Stimulated activated CD8-positive, alpha-beta memory T cell treated with anti-CD3 and anti-CD28 coated beads, Interleukin-2, amount 100 ng/mL, for 48 hours (primary cell): ENCODE data around the gene TK1.
"Not testable (repeated sequence)": the region's sequence is repeated elsewhere in the genome, so short reads cannot be mapped to it uniquely, and the experiment has no call there.

Source experiments
- DNase-seq, 2 donors: peaks; one replicate each; pipeline ENCODE4 v3.0.0-alpha.2; 2020; ENCODE audit warnings: low read depth in 2 of 2

TK1 gene

DNA sequence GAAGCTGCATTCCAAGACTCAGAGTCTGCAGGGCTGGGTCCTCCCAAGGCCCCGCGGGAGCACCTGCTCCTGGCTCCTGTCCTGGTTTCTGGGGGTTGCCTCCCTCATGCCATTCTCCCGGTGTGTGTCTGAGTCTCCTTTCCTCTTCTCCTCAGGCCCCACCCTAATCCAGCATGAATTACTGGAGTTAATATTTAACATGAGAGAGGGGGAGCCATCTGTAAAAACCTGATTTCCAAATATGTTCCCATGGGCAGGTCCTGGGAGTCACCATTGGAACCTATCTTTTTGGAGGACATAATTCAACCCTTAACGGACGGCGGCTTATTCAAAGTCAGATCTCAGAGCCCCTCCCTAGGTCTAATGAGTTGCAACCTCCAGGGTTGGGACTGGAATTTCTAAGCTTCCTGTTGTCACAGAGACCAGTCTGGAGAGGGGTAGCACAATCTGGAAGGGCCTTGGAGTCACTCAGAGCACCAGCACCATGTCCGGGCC lies 35.3 kb downstream of the TK1 start:
- no peak for DNase-seq

DNA sequence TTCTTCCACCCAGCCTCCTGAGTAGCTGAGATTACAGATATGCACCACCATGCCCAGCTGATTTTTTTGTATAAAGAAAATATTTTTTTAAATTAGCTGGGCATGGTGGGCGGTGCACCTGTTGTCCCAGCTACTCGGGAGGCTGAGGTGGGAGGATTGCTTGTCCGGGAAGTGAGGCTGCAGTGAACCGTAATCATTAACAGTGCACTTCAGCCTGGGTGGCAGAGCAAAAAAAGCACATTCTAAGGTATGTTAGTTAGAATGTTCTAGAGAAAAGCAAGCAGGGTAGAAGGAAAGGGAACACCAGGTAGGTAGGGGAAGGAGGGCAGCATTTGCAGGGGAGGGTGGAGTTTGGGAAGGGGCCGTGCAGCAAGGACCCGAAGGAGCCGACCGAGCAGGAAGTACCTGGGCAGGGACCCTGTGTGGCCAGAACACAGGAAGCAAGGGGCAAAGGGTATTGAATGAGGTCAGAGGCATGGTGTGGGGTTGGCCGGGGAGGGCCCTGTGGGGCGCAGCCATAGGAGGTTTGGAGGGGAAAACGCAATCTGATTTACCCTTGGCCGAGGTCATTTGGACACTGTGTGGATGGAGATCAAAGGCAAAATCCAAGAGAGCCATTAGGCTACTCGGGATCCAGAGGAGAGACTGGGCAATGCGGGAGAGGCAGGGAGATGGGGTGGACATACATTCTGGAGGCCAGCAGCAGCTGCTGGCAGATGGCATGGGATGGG lies 38.4 kb downstream of the TK1 start:
- no peak for DNase-seq

DNA sequence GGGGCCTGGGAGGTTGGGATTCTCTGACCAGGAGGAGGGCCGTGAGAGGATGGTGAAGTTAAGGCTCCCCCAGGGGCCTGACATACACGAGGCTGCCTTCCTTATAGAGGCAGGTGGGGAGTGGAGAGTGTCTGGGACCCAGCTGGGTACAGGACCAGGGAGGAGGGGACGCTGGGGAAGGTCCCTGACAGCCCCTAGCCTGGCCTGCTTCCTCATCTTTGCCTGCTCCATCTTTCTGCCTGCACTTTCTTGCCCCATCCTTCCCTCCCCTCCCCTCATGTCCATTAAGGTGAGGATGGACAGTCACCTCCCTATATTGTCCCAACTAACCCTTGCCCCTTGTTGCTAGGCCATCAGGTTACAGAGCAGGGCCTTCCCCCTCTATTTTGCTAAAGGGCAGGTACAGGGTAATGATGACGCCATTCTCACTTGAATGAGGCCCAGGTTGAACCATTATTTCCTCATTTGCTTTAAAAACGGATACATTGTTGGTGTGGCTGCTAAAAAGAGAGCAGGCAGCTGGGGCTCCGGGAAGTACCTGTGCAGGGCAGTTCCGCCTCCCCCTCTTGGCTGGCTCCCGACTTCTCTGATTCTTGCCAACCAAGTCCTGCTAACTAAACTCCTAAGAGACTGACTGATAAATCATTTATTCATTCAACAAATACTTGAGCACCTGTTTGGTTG lies 39.4 kb downstream of the TK1 start:
- no peak for DNase-seq

DNA sequence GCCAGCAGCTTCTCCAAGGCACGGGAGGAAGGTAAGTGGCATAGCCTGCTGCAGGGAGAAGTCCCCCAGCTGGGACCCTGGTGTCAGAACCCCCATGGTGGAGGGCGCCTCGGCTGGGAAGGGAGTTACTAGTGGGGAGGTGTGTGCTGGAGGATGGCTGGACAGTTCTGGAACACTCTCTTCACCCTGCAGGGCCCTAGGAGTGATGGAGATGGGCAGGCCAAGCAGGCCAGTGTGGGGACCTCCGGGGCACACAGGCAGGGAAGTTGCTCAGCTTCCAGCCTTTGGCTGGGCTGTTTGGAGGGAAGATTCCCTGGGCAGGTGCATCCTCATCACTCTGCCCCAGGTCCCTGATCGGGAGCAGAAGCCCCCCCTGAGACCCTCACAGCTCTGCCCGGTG lies 40.0 kb downstream of the TK1 start:
- no peak for DNase-seq

DNA sequence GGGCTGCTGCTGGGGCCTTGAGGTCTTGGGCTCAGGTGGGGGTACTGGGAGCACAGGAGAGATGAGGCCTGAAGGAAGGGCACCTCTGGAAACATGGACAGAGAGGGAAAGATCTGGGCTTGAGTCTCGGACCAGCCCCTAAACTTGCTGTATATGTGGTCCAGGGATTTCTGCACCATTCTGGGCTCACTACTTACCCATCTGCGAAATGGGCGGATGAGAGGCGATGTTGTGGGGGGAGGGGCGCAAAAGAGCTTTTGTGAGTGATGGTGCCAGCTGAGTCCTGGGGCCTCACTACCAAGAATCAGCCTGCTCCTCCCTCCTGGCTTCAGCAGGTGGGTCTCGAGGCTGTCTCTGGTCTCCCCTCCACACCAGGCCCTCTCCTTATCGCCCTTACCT lies 40.4 kb downstream of the TK1 start:
- no peak for DNase-seq

DNA sequence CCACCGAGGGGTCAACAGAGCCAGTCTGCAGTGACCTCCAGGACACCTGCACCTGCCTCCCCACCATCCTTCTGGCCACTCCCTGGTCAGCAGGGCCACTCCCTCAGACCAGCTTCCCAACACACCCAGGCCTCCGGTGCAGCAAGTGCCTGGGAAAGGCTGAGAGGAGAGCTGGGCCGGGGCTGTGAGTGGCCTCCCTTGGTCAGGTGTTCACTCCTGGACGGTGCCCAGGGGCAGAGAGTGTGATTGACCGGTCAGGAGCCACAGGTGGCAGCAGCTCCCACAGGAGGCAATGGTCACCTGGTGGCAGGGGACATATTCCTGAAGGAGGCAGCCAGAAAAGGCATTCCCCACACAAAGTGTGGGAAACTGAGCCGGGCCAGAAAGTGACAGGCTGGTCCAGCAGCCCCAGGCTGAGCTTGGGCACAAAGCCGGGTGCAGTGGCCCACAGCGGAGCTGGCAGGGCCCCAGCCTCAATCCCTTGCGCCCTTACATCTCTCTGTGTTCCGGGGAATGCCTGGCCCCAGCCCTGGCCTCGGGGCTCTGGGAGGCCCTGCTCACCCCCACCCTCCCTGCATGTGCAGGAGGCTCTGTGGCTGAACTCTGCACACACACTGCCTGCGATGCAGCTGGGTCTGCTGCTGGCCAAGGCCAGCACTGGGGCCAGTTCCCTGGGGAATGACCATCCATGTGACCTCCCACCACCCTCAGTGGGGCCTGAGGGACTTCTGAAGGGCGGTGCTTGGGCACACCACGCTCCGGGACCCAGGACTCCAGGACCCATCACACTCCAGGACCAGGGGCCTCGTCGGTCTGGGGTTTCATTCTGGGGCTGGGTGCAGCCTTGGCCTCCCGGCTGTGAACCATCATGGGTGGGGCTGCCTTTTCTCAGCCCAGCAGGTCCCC lies 41.9 kb downstream of the TK1 start:
- DNase-seq, result no peak

DNA sequence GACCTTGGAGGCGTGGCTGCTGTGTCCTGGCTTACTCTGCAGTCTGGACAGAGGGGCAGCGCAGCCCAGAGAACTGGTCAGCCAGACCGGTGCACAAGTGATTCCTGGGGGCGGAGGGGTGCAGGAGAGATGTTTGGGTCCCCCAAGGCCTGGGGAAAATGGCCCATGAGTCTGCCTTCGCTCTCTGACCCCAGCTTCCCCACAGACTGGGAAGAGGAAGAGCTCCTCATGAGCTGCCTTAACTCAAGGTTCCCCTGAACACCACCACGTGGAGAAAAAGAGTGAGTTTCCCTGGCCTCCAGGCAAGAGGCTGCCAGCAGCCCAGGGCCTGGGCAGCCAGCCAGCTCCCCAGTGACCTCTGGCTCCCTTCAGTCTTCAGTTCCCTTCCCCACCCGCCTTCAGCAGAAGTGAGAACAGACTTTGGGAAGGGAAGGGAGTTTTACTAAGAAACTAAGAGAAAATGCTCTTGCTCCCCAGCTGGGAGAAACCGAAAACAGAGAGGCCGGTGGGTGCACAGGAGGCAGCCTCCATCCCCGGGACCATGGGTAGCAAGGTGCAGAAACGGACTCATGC lies 42.6 kb downstream of the TK1 start:
- DNase-seq, result no peak

DNA sequence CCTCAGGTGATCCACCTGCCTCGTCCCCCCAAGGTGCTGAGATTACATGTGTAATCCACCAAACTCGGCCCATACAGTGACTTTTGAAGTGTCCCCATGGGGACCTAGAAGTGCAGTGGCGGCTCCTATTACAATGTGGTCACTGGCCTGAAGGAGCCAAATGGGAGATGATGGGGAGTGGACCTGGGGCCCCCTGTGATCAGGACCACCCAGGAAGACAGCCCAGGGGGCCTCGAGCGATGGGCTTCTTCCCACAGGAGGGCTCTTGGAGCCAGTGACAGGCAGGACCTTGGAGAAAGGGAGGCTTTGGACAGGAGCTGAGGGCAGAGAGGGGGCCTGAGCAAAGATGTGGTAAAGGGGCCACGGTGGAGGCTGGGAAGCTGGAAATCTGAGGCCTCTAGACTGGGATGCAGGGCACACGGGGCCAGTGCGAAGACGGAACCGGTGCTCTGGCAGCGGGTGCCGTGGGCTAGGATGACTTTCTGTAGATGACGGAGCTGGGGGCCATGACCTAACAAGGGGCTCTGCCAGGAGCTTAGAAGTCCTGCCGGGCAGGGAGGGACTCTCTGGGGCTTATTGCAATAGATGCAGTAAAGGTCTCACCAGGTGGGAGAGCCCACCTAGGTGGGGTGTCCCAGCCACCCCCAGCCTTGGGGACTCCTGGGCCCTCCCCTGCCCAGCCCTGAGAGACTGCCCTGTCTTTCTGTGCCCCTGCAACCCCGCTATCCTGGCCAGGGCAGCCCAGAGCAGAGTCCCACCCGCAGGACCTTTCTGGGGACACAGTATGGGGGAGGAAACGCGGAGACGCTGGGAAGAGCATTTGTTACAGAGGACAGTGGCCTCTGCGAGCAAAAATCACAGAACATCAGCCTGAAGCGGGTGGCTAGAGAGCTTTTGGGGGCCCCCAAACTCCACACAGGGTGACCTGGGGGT lies 43.4 kb downstream of the TK1 start:
- no peak for DNase-seq

DNA sequence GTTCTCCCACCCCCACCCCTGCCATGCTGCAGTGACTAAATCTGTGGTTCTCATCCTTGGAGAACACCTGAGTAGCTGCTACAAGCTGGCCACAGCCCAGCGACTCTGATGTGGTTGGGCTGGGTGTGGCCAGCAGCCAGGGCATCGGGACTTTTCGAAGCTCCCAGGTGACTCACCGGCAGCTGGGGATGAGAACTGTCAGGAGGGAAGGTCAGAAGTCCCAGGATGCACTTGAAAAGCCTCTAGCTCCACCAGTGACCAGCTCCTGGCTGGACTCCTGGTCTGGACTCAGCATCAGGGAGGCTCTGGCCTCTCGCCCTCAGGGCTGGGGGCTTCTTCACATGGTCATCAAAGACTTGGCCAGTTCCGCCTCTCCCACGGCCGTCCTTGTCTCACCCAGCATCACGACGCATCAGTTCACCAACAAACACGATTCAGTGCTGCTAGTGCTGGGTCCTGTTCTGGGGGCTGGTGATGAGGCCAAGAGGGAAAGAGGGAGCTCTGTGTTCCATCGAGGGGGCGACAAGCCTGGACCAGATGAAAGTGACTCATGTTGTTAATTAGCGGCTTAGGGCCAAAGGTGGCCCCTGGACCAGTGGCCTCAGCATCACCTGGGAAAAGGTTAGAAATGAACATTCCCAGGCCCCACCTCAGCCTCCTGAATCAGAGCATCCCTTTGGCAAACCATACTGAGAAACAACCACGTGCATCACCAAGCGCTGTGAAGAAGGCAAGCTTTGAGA lies 44.6 kb downstream of the TK1 start:
- DNase-seq, result no peak

DNA sequence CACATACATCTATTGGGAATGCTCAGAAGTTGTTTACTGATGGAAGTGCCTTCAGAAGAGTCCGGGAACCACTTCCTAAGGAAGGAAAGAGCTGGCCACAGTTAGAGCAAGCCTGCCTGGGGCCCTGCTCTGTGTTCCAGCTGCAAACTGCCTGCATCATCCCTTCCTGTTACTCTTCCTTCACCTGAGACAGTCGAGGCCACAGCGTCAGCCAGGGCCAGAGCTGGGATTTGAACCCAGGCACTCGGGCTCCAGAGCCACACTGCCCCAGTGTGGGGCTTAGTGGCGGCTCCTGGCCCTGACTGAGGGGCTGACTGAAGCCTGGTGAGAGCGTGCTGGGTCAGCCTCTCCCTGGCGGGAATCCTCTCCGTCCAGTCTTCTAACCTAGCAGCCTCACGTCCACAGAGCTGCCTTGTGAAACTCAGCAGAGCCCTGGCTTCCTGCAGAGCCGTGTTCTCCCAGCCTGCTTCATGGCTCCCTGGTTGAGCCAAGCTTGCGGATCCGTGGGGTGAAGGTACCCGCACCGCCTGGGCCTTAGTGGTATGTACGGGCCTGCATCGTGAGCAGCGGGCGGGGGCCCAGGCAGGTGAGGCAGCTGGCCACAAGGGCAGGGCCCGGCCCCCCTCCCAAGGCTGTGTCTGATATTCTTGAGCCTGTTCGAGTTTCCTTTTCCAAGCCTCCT lies 45.3 kb downstream of the TK1 start:
- DNase-seq, result no peak

DNA sequence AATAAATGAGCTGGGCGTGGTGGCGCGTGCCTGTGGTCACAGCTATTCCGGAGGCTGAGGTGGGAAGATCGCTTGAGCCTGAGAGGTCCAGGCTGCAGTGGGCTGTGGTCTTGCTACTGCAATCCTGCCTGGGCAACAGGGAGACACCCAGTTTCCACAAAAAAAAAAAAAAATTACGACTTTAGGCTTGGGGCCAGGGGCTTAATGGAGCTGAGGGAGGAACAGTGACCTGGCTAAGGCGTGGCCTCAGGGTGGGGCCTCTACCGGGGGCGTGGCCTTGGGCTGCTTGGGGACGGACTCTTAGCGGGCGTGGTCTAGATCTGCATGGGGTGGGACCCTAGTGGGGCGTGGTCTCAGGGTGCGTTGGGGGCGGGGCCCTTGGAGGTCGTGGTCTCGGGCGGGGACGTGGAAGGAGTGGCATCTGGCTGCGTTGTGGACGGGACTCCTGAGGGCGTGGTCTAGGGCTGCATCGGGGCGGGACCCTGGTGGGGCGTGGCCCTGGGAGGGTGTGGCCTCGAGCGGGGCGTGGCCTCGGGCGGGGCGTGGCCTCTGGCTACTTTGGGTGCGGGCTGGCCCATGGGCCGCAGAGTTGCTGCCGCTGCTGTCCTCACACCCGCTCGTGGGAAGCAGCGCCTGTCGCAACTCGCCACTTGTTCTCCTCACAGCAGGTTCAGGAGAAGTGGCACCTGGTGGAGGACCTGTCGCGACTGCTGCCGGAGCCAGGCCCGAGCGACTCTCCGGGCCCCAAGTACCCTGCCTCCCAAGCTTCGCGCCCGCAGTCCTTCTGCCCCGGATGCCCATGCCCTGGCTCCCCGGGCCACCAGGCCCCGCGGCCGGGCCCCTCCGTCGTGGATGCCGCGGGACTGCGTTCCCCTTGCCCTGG lies 46.4 kb downstream of the TK1 start:
- peak; percentile 95 to 98 for DNase-seq

DNA sequence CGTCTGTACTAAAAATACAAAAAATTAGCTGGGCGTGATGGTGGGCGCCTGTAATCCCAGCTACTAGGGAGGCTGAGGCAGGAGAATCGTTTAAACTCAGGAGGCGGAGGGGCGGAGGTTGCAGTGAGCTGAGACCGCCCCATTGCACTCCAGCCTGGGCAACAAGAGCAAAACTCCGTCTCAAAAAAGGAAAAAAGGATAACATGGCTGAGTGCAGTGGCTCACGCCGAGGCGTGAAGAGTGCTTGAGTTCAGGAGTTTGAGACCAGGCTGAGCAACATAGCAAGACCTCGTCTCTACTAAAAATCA lies 47.0 kb downstream of the TK1 start:
- not testable (repeated sequence) for DNase-seq

DNA sequence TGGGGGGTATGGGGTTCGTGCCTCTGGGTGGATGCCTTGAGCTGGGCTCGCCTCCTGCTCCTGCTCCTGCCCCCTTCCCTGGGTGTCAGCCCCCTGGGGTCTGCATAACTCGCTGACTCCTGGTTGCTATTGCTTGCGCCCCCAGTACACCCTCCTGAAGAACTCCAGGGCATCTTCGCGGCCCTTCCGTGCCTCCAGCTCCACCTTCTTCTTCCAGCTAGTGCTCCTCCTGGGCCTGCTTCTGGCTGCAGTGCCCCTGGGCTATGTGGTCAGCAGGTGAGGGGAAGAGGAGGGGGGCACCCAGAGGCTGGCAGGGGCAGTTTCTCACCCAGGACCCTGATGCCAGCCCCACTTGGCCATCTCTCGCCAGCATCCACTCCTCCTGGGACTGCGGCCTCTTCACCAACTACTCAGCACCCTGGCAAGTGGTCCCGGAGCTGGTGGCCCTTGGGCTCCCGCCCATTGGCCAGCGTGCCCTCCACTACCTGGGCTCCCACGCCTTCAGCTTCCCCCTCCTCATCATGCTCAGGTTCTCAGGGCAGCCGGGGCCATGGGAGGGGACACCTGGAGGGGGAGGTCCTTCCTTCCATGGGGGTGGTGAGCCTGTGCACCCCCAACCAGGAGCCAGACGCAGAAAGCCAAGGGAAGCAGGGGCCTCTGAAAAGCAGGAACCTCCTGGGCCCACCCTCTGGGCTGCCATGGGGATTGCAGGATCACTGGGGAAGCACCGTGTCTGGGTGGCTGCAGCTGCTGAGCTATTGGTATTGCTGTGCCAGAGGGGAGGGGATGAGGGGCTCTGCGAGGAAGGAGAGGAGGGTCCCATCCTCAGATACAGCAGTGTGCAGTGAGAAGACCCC lies 48.4 kb downstream of the TK1 start:
- DNase-seq, result no peak

DNA sequence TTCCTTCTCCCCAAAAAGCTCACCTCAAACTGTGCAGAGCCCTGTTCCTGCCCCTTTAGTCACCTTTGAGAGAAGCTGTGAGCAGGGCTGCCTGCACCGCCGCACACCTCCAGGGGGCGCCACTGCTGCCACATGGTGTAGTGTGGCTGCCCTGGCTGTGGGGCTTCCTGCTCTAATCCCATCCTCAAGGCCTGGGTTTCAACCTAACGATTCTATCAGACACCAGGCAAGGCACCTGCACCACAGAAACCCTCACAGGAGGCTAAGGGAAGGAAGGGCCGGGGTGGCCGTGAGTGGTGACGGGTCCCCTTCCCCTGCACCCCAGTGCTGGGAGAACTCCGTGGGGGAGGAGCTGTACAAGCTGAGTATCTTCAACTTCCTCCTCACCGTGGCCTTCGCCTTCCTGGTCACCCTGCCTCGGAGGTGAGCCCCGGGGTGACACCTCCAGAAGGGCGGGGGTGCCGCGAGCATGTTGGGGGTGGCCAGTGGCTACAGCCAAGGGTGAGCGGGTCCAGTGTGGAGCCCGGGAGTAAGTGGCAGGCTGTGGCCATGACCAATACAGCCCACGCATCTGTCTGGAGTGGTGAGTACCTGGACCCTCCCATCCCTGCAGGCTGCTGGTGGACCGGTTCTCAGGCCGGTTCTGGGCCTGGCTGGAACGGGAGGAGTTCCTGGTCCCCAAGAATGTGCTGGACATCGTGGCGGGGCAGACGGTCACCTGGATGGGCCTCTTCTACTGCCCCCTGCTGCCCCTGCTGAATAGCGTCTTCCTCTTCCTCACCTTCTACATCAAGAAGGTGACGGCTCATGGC lies 49.3 kb downstream of the TK1 start:
- no peak for DNase-seq

DNA sequence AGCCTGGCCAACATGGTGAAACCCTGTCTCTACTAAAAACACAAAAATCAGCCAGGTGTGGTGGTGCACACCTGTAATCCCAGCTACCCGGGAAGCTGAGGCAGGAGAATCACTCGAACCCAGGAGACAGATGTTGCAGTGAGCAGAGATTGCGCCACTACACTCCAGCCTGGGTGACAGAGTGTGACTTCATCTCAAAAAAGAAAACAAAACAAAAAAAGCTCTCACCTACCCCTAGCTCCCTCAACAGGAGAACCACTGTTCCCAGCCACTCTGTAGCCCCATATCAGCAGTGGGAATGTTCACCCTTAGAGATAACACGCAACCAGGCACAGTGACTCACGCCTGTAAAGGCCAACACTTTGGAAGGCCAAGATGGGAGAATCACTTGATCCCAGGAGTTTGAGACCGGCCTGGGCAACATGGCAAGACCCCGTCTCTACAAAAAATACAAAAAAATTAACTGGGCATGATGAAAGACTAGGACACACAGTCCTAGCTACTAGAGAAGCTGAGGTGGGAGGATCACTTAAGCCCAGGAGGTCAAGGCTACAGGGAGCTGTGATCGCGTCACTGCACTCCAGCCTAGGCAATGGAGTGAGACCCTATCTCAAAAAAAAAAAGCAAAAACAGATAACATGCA lies 50.9 kb downstream of the TK1 start:
- DNase-seq, result no peak

DNA sequence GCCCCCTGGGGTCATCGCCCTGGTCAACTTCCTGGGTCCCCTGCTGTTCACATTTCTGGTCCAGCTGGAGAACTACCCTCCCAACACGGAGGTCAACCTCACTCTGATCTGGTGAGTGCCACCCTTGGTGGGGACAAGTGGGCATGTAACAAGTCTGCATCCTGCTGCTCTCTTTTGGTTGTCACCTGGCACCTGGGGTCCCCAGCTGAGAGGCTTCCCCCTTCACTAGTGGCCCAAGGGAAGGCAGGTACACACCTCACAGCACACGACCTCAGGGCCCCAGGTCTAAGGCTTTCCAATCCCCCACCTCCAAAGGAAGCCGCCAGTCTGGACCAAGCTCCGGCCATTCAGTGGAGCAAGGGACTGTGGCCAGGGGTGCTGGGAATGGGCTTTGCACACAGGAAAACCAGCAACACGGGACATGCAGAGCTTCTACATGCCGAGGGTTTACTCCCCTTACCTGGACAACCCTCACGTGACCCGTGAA lies 51.9 kb downstream of the TK1 start:
- DNase-seq, result no peak
